T-helper 1 cell treated with Interleukin-12 subunit alpha and Interleukin-12 subunit beta and Interleukin-4 antibody, amounts not matched to agents 30 μg/mL and 1 μg/mL, for 36 hours (primary cell): ENCODE results near the gene CDC20B.

ENCODE experiments used
- H3K27ac Mint-ChIP-seq: one replicate; pipeline ENCODE4 v1.8.0; 2021; ENCODE audit warnings: mild to moderate bottlenecking, mixed read lengths
- H3K27me3 Mint-ChIP-seq: one replicate; pipeline ENCODE4 v1.8.0; 2021; ENCODE audit warnings: low read depth, mixed read lengths
- H3K36me3 Mint-ChIP-seq: one replicate; pipeline ENCODE4 v1.8.0; 2021; ENCODE audit warnings: low read depth, mixed read lengths
- H3K4me1 Mint-ChIP-seq: one replicate; pipeline ENCODE4 v1.8.0; 2021; ENCODE audit warnings: low read depth, mixed read lengths
- H3K4me3 Mint-ChIP-seq: one replicate; pipeline ENCODE4 v1.8.0; 2021; ENCODE audit warnings: mild to moderate bottlenecking, moderate library complexity, mixed read lengths
- H3K9me3 Mint-ChIP-seq: one replicate; pipeline ENCODE4 v1.8.0; 2021; ENCODE audit warnings: mixed read lengths

The CDC20B gene

DNA sequence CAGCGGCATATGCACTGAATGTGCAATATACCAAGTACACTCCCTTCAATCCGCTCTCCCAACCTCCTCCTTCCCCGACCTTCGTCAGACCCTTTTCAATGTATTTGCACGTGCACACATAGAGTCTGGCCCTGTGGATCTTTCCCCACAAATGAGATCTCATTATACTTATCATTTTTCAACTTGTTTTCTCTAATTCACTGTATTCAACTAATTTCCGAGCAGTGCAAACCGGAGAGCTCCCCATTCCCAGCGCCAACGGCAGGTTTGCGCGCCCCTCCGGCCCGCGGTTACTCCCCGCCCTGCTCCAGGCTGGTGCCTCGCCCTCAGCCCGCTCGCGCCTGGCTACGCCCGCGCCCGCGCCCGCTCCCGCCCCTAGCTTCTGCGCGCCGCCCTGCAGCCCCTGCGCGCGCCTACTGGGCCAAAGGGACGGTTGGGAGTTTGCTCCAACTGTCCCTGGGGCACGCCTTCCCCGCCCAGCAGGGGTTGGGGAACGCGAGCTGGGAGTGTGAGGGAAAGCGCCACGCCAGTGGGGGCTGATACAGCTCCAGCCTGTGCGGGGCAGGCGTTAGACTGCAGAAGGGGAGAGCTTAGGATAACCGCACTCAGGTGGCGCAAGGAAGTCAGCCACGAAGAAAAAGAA, 3.3 kb upstream of the CDC20B start:
- Mint-ChIP-seq H3K4me1 (peaks cover 23% of the 10 kb centered on the region), H3K27me3 (peaks cover 88% of the 10 kb centered on the region), H3K9me3 (no peaks in the 10 kb centered on the region), H3K4me3 (peak overlapping the region; percentile 71), H3K27ac (no peak overlapping the region), H3K36me3 (peaks cover 3% of the 10 kb centered on the region)

GRCh38 chr5:55175781-55176175, 2.8 kb upstream of the CDC20B start:
- H3K9me3 Mint-ChIP-seq: no peaks in the 10 kb centered on the region
- peak overlapping the region; percentile 71 for H3K4me3 Mint-ChIP-seq
- peaks cover 3% of the 10 kb centered on the region for H3K36me3 Mint-ChIP-seq
- no peak overlapping the region for H3K27ac Mint-ChIP-seq
- peaks cover 83% of the 10 kb centered on the region for H3K27me3 Mint-ChIP-seq
- H3K4me1 Mint-ChIP-seq: peaks cover 23% of the 10 kb centered on the region

DNA sequence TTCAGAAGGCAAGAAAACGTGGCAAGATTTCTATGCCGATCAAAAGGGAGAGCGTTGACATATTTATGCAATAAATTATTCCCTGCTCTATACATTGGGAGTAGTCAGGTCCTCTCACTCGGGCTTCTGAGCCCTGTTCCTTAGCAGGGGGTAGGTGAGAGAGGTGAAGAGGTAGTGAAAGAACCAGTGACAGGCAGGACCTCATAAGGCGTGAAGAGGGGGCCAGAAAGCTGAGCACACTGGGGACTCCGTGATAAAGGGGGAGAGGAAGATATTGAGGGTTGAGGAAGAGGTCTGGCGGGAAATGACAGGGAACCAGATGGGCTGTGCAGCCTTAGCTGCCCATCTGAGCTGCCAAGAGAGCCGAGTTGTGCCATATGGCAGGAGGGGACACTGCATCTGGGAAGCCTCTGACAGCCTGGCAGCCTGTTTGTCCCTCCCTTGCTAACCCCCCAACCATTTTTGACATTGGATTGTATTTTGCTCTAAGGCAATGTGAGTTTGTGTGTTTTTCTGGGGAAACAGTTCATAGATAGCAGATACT, 782 bp upstream of the CDC20B start:
- peak overlapping the region; percentile 86 for H3K4me3 Mint-ChIP-seq
- H3K4me1 Mint-ChIP-seq: peaks cover 23% of the 10 kb centered on the region
- peaks cover 76% of the 10 kb centered on the region for H3K27me3 Mint-ChIP-seq
- peaks cover 3% of the 10 kb centered on the region for H3K36me3 Mint-ChIP-seq
- peak overlapping the region; percentile 67 for H3K27ac Mint-ChIP-seq
- H3K9me3 Mint-ChIP-seq: no peaks in the 10 kb centered on the region

GRCh38 chr5:55172051-55172899, 702 bp downstream of the CDC20B start:
- Mint-ChIP-seq H3K9me3 (no peaks in the 10 kb centered on the region), H3K36me3 (peaks cover 3% of the 10 kb centered on the region), H3K4me3 (peak overlapping the region; percentile 88), H3K4me1 (peaks cover 23% of the 10 kb centered on the region), H3K27me3 (peaks cover 76% of the 10 kb centered on the region), H3K27ac (peak overlapping the region; percentile 60)

DNA sequence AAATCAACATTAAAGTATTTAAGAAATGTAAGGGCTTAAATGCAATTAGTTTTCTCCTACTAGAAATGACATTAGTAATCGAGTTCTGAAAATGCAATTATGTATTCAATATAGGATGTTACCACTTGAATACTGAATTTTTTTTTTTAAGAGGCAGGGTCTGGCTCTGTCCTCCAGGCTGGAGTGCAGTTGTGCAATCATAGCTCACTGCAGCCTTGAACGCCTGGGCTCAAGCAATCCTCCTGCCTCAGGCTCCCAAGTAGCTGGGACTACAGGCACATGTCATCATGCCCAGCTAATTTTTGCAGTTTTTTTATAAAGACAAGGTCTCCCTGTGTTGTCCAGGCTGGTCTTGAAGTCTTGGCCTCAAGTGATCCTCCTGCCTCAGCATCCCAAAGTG, 1.5 kb downstream of the CDC20B start:
- H3K9me3 Mint-ChIP-seq: no peaks in the 10 kb centered on the region
- H3K27me3 Mint-ChIP-seq: peaks cover 76% of the 10 kb centered on the region
- peaks cover 3% of the 10 kb centered on the region for H3K36me3 Mint-ChIP-seq
- peaks cover 20% of the 10 kb centered on the region for H3K4me1 Mint-ChIP-seq
- H3K27ac Mint-ChIP-seq: no peak overlapping the region
- no peak overlapping the region for H3K4me3 Mint-ChIP-seq

DNA sequence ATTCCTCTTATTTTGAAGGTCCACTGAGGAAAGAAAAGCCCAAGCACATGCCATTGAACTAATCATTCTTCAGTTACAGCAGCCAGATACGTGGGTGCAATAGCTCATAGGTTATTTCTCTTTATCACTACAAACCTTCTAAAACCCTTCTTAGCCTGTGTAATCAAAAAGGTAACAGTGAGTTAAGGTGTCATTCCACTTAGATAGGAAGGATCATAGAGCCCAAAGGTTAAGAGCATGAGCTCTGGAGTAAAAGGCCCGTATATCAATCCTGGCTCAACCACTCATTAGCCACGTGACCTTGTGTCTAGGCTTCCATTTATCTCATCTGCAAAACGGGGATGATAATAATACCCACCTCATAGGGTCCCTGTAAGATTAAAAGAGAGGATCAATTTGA, 10.3 kb downstream of the CDC20B start:
- H3K27me3 Mint-ChIP-seq: peaks cover 79% of the 10 kb centered on the region

GRCh38 chr5:55160493-55161209, 12.3 kb downstream of the CDC20B start:
- no peaks in the 10 kb centered on the region for H3K36me3 Mint-ChIP-seq
- peaks cover 3% of the 10 kb centered on the region for H3K4me1 Mint-ChIP-seq
- H3K4me3 Mint-ChIP-seq: no peak overlapping the region
- no peaks in the 10 kb centered on the region for H3K9me3 Mint-ChIP-seq
- H3K27me3 Mint-ChIP-seq: peaks cover 76% of the 10 kb centered on the region
- H3K27ac Mint-ChIP-seq: no peak overlapping the region

More for the DNA sequence above, 10.3 kb downstream of the CDC20B start:
- Mint-ChIP-seq H3K9me3 (no peaks in the 10 kb centered on the region), H3K4me3 (no peak overlapping the region), H3K36me3 (no peaks in the 10 kb centered on the region), H3K27ac (no peak overlapping the region), H3K4me1 (peaks cover 3% of the 10 kb centered on the region)

- Mint-ChIP-seq H3K4me3 (no peak within 1 kb of the TSS), H3K9me3 (no peaks in the 10 kb centered on the region), H3K27me3 (peaks cover 76% of the 10 kb centered on the region), H3K27ac (no peak within 1 kb of the TSS), H3K4me1 (peaks cover 3% of the 10 kb centered on the region), H3K36me3 (no peaks in the 10 kb centered on the region)
Measured at GRCh38 chr5:55159763-55160492, 13.0 kb downstream of the CDC20B start, which contains the start of gene GPX8. Gene GPX8, plus strand, starts transcription at chr5:55160171. Its CDS starts 22 bp downstream, at chr5:55160193.

DNA sequence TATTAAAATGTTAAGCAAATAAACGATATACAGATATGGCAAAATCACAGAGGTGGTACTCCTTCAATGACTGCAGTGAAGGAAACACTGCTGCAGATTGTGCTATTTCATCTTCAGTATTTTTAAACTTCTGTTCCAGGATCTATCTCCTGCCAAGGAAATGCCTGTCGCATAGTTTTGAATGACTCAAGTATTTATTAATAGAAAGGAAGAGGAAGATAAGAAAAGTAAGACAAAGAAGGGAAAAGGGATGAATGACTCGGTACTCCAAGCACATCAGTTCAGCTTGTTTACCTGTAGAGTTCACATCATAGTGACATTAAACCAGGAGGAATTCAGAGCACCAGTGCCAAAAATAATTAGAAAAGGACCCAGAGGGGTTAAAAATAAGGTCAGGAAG, 18.1 kb downstream of the CDC20B start:
- Mint-ChIP-seq H3K27me3 (peaks cover 78% of the 10 kb centered on the region), H3K36me3 (no peaks in the 10 kb centered on the region), H3K9me3 (no peaks in the 10 kb centered on the region), H3K4me1 (peaks cover 3% of the 10 kb centered on the region), H3K27ac (no peak overlapping the region), H3K4me3 (no peak overlapping the region)

GRCh38 chr5:55151923-55152842, 20.8 kb downstream of the CDC20B start:
- H3K27me3 Mint-ChIP-seq: peaks cover 81% of the 10 kb centered on the region
- no peaks in the 10 kb centered on the region for H3K4me1 Mint-ChIP-seq
- H3K9me3 Mint-ChIP-seq: no peaks in the 10 kb centered on the region
- H3K36me3 Mint-ChIP-seq: no peaks in the 10 kb centered on the region
- no peak overlapping the region for H3K27ac Mint-ChIP-seq
- no peak overlapping the region for H3K4me3 Mint-ChIP-seq

GRCh38 chr5:55149308-55149795, 23.6 kb downstream of the CDC20B start:
- H3K27me3 Mint-ChIP-seq: peaks cover 69% of the 10 kb centered on the region
- H3K4me1 Mint-ChIP-seq: peaks cover 18% of the 10 kb centered on the region
- peaks cover 8% of the 10 kb centered on the region for H3K36me3 Mint-ChIP-seq
- H3K27ac Mint-ChIP-seq: no peak overlapping the region
- H3K4me3 Mint-ChIP-seq: no peak overlapping the region
- H3K9me3 Mint-ChIP-seq: no peaks in the 10 kb centered on the region

DNA sequence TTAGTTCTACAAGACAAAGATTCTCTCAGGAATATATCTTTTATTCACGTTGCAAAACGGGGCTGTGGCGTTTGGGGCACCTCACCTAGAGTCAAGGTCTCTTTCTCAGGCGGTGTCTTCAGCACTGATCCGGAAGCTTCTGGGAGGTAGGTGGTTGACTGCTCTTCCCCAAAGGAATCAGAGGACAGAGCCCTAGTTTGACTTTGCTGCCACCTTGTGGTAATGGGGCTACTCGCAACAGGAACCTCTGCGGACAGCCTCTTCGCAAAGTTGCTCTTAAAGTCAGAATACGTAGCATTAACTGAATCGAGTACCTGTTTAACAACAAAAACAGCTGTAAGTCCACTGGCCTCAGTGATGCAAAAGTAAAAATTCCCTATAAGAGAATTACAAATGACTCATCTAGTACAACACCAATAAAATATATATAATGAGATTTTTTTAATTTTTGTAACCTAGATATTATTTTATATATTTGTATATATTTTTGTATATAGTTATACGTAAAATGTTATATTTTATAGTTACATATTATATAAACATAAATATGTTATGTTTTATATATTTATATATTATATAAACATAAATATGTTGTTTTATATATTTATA, 26.3 kb downstream of the CDC20B start:
- H3K4me1 Mint-ChIP-seq: peaks cover 30% of the 10 kb centered on the region
- peak overlapping the region; percentile 41 for H3K4me3 Mint-ChIP-seq
- peaks cover 52% of the 10 kb centered on the region for H3K27me3 Mint-ChIP-seq
- H3K36me3 Mint-ChIP-seq: peaks cover 16% of the 10 kb centered on the region
- H3K9me3 Mint-ChIP-seq: no peaks in the 10 kb centered on the region
- H3K27ac Mint-ChIP-seq: peak overlapping the region; percentile 41

DNA sequence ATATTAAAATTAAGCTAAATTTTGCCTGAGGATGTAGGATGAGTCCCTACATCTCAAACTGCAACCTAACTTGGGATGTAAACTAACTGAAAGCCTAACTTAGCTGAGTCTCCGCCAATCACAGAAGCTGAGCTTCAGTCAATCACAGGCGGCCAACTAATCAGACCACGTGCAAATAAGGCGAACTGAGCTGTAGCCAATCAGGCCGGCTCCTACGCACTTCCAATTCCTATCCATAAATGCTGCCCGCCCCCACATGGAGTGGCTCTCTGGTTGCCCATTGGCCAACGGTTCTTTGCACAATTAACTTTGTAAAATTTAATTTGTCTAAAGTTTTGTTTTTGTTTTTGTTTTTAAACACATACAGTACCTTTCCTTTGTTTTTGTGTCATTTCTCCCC, 26.9 kb downstream of the CDC20B start:
- peaks cover 36% of the 10 kb centered on the region for H3K4me1 Mint-ChIP-seq
- H3K27ac Mint-ChIP-seq: peak overlapping the region; percentile 41

More for the DNA sequence above, 26.9 kb downstream of the CDC20B start:
- H3K4me3 Mint-ChIP-seq: peak overlapping the region; percentile 41
- H3K9me3 Mint-ChIP-seq: no peaks in the 10 kb centered on the region
- peaks cover 48% of the 10 kb centered on the region for H3K27me3 Mint-ChIP-seq
- peaks cover 16% of the 10 kb centered on the region for H3K36me3 Mint-ChIP-seq
